ENCODE data around the gene DST. TPM values are rescaled to one million over a fixed set of nuclear protein-coding genes. Genes with fewer than 3 reads are reported as not detected.

DST gene
- total RNA-seq, 4 donors from 2014 or later = 331 to 417 (median 368) TPM

- Histone ChIP-seq H3K27me3 (no peaks in the 10 kb centered on the region), H3K36me3 (peaks cover 0 to 92% (median 0%) of the 10 kb centered on the region in 3 donors), H3K4me3 (no peak overlapping the region), H3K4me1 (no peaks in the 10 kb centered on the region), H3K9me3 (peaks cover 0 to 6% (median 0%) of the 10 kb centered on the region in 4 donors), H3K27ac (no peak overlapping the region)
- no peak for DNase-seq (ENCODE audit: low spot score in 2 of 2)
- 17 to 40% methylated on average over 1 of the region's 1 CpG for WGBS, 2 donors
- no peak for TF ChIP-seq CTCF (IDR thresholded peaks at IDR 0.05)
Observed at GRCh38 chr6:56474532-56474931, 168.2 kb downstream of the DST start.

- Histone ChIP-seq H3K9me3 (no peaks in the 10 kb centered on the region), H3K27ac (no peak overlapping the region), H3K4me1 (no peaks in the 10 kb centered on the region), H3K4me3 (no peak overlapping the region), H3K27me3 (no peaks in the 10 kb centered on the region), H3K36me3 (peaks cover 0 to 71% (median 0%) of the 10 kb centered on the region in 3 donors)
- no peak for DNase-seq (ENCODE audit: low spot score in 2 of 2)
- 92 to 96% methylated on average over 13 of the region's 13 CpGs for WGBS, 2 donors
- TF ChIP-seq CTCF (IDR thresholded peaks at IDR 0.05) (no peak), EP300 (IDR thresholded peaks at IDR 0.05) (no peak), POLR2A (IDR thresholded peaks at IDR 0.05) (no peak)
Observed at GRCh38 chr6:56463443-56463842, 179.2 kb downstream of the DST start.

- H3K36me3 ChIP-seq = peaks cover 0 to 84% (median 0%) of the 10 kb centered on the region in 3 donors
- H3K9me3 ChIP-seq = no peaks in the 10 kb centered on the region
- H3K27ac ChIP-seq = no peak overlapping the region
- 80 to 85% methylated on average over 13 of the region's 13 CpGs for WGBS, 2 donors
- TF ChIP-seq EP300 (IDR thresholded peaks at IDR 0.05) (no peak), CTCF (IDR thresholded peaks at IDR 0.05) (no peak), POLR2A (IDR thresholded peaks at IDR 0.05) (no peak)
- H3K27me3 ChIP-seq = no peaks in the 10 kb centered on the region
- no peak overlapping the region for H3K4me3 ChIP-seq
- no peaks in the 10 kb centered on the region for H3K4me1 ChIP-seq
- DNase-seq (ENCODE audit: low spot score in 2 of 2) = no peak
Observed at GRCh38 chr6:56459030-56459805, 183.5 kb downstream of the DST start.

GRCh38 chr6:56458324-56458884, 184.3 kb downstream of the DST start:
- 72 to 77% methylated on average over 5 of the region's 5 CpGs for WGBS, 2 donors

More at GRCh38 chr6:56458324-56458884, 184.3 kb downstream of the DST start:
- DNase-seq (ENCODE audit: low spot score in 2 of 2) = no peak
- TF ChIP-seq POLR2A (IDR thresholded peaks at IDR 0.05) = no peak
- no peak for TF ChIP-seq EP300 (IDR thresholded peaks at IDR 0.05)
- no peak for TF ChIP-seq CTCF (IDR thresholded peaks at IDR 0.05)
- no peak overlapping the region for H3K27ac ChIP-seq
- no peak overlapping the region for H3K4me3 ChIP-seq
- H3K4me1 ChIP-seq = no peaks in the 10 kb centered on the region
- H3K9me3 ChIP-seq = no peaks in the 10 kb centered on the region
- no peaks in the 10 kb centered on the region for H3K27me3 ChIP-seq
- H3K36me3 ChIP-seq = peaks cover 0 to 81% (median 0%) of the 10 kb centered on the region in 3 donors

All from tibial nerve (tissue), 4 donors.